Skin of body (tissue), 2 donors: Measurements from ENCODE around the gene ASZ1. TPM values are rescaled to one million over a fixed set of nuclear protein-coding genes. Genes with fewer than 3 reads are reported as not detected.

Experiments
- DNase-seq: peaks from one replicate; lab custom pipeline; 2025; lab: John Stamatoyannopoulos, UW
- total RNA-seq: library from RNA; depleted of rRNA; stranded (reverse); fragments of >200 nt; gene quantifications from one replicate; pipeline ENCODE4 v1.2.3, GENCODE V29; 2014

ASZ1 gene
- total RNA-seq, 1 donor from 2014 or later, result not detected

- no peak for DNase-seq
Observed at GRCh38 chr7:117403737-117404136, 23.6 kb downstream of the ASZ1 start.

GRCh38 chr7:117402109-117402508 is 25.2 kb downstream of the ASZ1 start:
- no peak for DNase-seq

- DNase-seq, result no peak
Observed at GRCh38 chr7:117401293-117402002, 25.8 kb downstream of the ASZ1 start.

- no peak for DNase-seq
Observed at GRCh38 chr7:117399820-117400422, 27.4 kb downstream of the ASZ1 start.

- DNase-seq, result no peak
Observed at GRCh38 chr7:117395743-117396142, 31.6 kb downstream of the ASZ1 start.

GRCh38 chr7:117393781-117394180 is 33.5 kb downstream of the ASZ1 start:
- no peak for DNase-seq

- DNase-seq, result no peak
Observed at GRCh38 chr7:117389871-117390270, 37.4 kb downstream of the ASZ1 start.

GRCh38 chr7:117386110-117386706 is 41.1 kb downstream of the ASZ1 start:
- no peak for DNase-seq

GRCh38 chr7:117385363-117386109 is 41.8 kb downstream of the ASZ1 start:
- no peak for DNase-seq

- no peak for DNase-seq
Observed at GRCh38 chr7:117384688-117385362, 42.5 kb downstream of the ASZ1 start.

- DNase-seq, result no peak
Observed at GRCh38 chr7:117383483-117384189, 43.7 kb downstream of the ASZ1 start.

GRCh38 chr7:117383046-117383445 is 44.2 kb downstream of the ASZ1 start:
- DNase-seq, result no peak

- no peak for DNase-seq
Observed at GRCh38 chr7:117381362-117381761, 45.9 kb downstream of the ASZ1 start.

- DNase-seq, result no peak
Observed at GRCh38 chr7:117375380-117375779, 51.9 kb downstream of the ASZ1 start.

- DNase-seq, result no peak
Observed at GRCh38 chr7:117372073-117372472, 55.2 kb downstream of the ASZ1 start.

- no peak for DNase-seq
Observed at GRCh38 chr7:117364339-117365080, 62.8 kb downstream of the ASZ1 start.

- DNase-seq, result no peak
Observed at GRCh38 chr7:117362294-117362888, 64.9 kb downstream of the ASZ1 start.

GRCh38 chr7:117350027-117350426 is 77.3 kb downstream of the ASZ1 start:
- no peak for DNase-seq

GRCh38 chr7:117349570-117349969 is 77.7 kb downstream of the ASZ1 start:
- DNase-seq, result no peak
